ENCODE data around the gene MAP6D1. TPM values are rescaled to one million over a fixed set of nuclear protein-coding genes. Genes with fewer than 3 reads are reported as not detected.

MAP6D1 gene
- total RNA-seq, 1 experiment from 2014 or later: 1.0 TPM

Other genes starting within 250 kb of the MAP6D1 start
- gene KLHL24, start 190.0 kb downstream of the MAP6D1 start, total RNA-seq (2014; rRNA removed; shearing (Covaris generic)): 38.9 and 40.7 TPM in 2 replicates
- 19.2 and 22.7 TPM in 2 replicates for gene YEATS2, start 127.8 kb downstream of the MAP6D1 start, total RNA-seq (2014; rRNA removed; shearing (Covaris generic))
- gene PARL, start 59.3 kb upstream of the MAP6D1 start, total RNA-seq (2014; rRNA removed; shearing (Covaris generic)): 82.1 and 88.7 TPM in 2 replicates
- gene ABCC5, start 192.3 kb upstream of the MAP6D1 start, total RNA-seq (2014; rRNA removed; shearing (Covaris generic)): 8.3 and 10.6 TPM in 2 replicates
- not detected in 2 replicates for gene HTR3D, start 206.2 kb upstream of the MAP6D1 start, total RNA-seq (2014; rRNA removed; shearing (Covaris generic))
- gene HTR3C, start 227.5 kb upstream of the MAP6D1 start, total RNA-seq (2014; rRNA removed; shearing (Covaris generic)): not detected in 2 replicates